MM.1S (cell line): ENCODE data around the gene KLHDC7B.

Source experiments
- DNase-seq: peaks from one replicate; pipeline ENCODE4 v3.0.0-alpha.2; 2015
- H2AFZ ChIP-seq: fragments of 300-600 bp; sonication (generic); 2 replicates; pipeline ENCODE4 v1.6.0; 2016; ENCODE audit warnings: antibody characterized with exemption, low read length
- H3F3A ChIP-seq: fragments of 300-600 bp; sonication (generic); 2 replicates; pipeline ENCODE4 v1.6.1; 2016; ENCODE audit warnings: mild to moderate bottlenecking, antibody characterized with exemption, low read length, moderate library complexity, mixed read lengths; ENCODE audit not compliant: insufficient read depth
- H3K27ac ChIP-seq: fragments of 300-600 bp; sonication (generic); 2 replicates; pipeline ENCODE4 v1.5.1; 2016; ENCODE audit warnings: mild to moderate bottlenecking, low read length
- H3K27me3 ChIP-seq: fragments of 300-600 bp; sonication (generic); replicated peaks from 2 replicates; pipeline ENCODE4 v1.6.0; 2016; ENCODE audit warnings: low read length; ENCODE audit not compliant: insufficient read depth
- H3K36me3 ChIP-seq: fragments of 300-600 bp; sonication (generic); replicated peaks from 2 replicates; pipeline ENCODE4 v1.6.1; 2016; ENCODE audit warnings: mild to moderate bottlenecking, low read length, mixed read lengths; ENCODE audit not compliant: insufficient read depth
- H3K4me1 ChIP-seq: fragments of 300-600 bp; sonication (generic); 2 replicates; pipeline ENCODE4 v1.6.1; 2016; ENCODE audit warnings: low read length, mixed read lengths
- H3K4me2 ChIP-seq: fragments of 300-600 bp; sonication (generic); 2 replicates; pipeline ENCODE4 v1.6.0; 2016; ENCODE audit warnings: low read depth, low read length
- H3K4me3 ChIP-seq: fragments of 300-600 bp; sonication (generic); 2 replicates; pipeline ENCODE4 v1.5.1; 2016; ENCODE audit warnings: low read length, mixed read lengths
- H3K79me2 ChIP-seq: fragments of 300-600 bp; sonication (generic); 2 replicates; pipeline ENCODE4 v1.6.1; 2016; ENCODE audit warnings: mixed run types, low read length, mixed read lengths
- H3K9ac ChIP-seq: fragments of 300-600 bp; sonication (generic); 2 replicates; pipeline ENCODE4 v1.6.1; 2016; ENCODE audit warnings: low read length, mixed read lengths
- H3K9me2 ChIP-seq: fragments of 300-600 bp; sonication (generic); replicated peaks from 2 replicates; pipeline ENCODE4 v1.6.1; 2016; ENCODE audit warnings: mild to moderate bottlenecking, low read length, mixed read lengths; ENCODE audit not compliant: insufficient read depth
- H3K9me3 ChIP-seq: fragments of 300-600 bp; sonication (generic); replicated peaks from 2 replicates; pipeline ENCODE4 v1.6.1; 2016; ENCODE audit warnings: mild to moderate bottlenecking, low read length, mixed read lengths; ENCODE audit not compliant: insufficient read depth
- H4K20me1 ChIP-seq: fragments of 300-600 bp; sonication (generic); 2 replicates; pipeline ENCODE4 v1.6.1; 2016; ENCODE audit warnings: mild to moderate bottlenecking, low read length, moderate library complexity, mixed read lengths; ENCODE audit not compliant: insufficient read depth
- CTCF ChIP-seq: fragments of 300-600 bp; sonication (generic); IDR thresholded peaks from 2 replicates; pipeline ENCODE4 v1.5.1; 2016; ENCODE audit warnings: antibody characterized with exemption, low read length, mixed read lengths
- EZH2 ChIP-seq: fragments of 300-600 bp; sonication (generic); optimal IDR thresholded peaks from 2 replicates; pipeline ENCODE3; 2017; ENCODE audit warnings: low read depth, mild to moderate bottlenecking, antibody characterized with exemption, low read length, mixed read lengths
- EZH2phosphoT487 ChIP-seq: fragments of 300-600 bp; sonication (generic); IDR thresholded peaks from 2 replicates; pipeline ENCODE4 v1.6.1; 2018; ENCODE audit warnings: antibody characterized with exemption, low read length

KLHDC7B gene

DNA sequence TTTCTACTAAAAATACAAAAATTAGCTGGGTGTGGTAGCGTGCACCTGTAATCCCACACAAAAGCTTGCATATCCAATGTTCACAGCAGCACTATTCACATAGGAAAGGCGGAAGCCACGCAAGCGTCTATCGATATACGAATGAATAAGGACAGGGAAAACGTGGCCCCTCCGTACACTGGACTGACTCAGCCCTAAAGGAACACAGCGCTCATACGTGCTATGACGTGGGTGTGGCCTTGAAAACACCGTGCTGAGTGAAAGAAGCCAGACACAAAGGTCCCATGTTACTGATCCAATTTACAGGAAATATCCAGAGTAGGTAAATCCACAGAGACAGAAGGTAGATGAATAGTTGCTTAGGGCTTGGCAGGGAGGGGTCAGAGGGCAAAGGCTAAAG, 45.2 kb upstream of the KLHDC7B start:
- H3K9me3 ChIP-seq = no peaks in the 10 kb centered on the region
- H3K27me3 ChIP-seq = no peaks in the 10 kb centered on the region
- H3K9ac ChIP-seq = no peak overlapping the region
- TF ChIP-seq EZH2phosphoT487 = no peak
- no peak for TF ChIP-seq CTCF
- TF ChIP-seq EZH2 = no peak
- DNase-seq = no peak
- no peaks in the 10 kb centered on the region for H4K20me1 ChIP-seq
- H3K9me2 ChIP-seq = no peaks in the 10 kb centered on the region
- H3K27ac ChIP-seq = no peak overlapping the region
- H2AFZ ChIP-seq = no peak overlapping the region
- H3K79me2 ChIP-seq = peaks cover 9% of the 10 kb centered on the region
- no peaks in the 10 kb centered on the region for H3K4me1 ChIP-seq
- no peak overlapping the region for H3K4me2 ChIP-seq
- H3F3A ChIP-seq = peaks cover 9% of the 10 kb centered on the region; the same call in 1 of the 2 replicates
- H3K4me3 ChIP-seq = no peak overlapping the region
- no peaks in the 10 kb centered on the region for H3K36me3 ChIP-seq

GRCh38 chr22:50502096-50502495, 43.6 kb upstream of the KLHDC7B start:
- no peak overlapping the region for H2AFZ ChIP-seq
- no peak overlapping the region for H3K4me3 ChIP-seq
- peaks cover 26% of the 10 kb centered on the region for H3K79me2 ChIP-seq
- H3K36me3 ChIP-seq = no peaks in the 10 kb centered on the region
- H3K4me1 ChIP-seq = no peaks in the 10 kb centered on the region
- H3K27me3 ChIP-seq = no peaks in the 10 kb centered on the region
- H4K20me1 ChIP-seq = no peaks in the 10 kb centered on the region
- no peak overlapping the region for H3K4me2 ChIP-seq
- H3K27ac ChIP-seq = no peak overlapping the region
- TF ChIP-seq CTCF = no peak
- TF ChIP-seq EZH2 = no peak
- no peak for TF ChIP-seq EZH2phosphoT487
- no peaks in the 10 kb centered on the region for H3K9me3 ChIP-seq
- H3K9ac ChIP-seq = no peak overlapping the region
- peaks cover 9% of the 10 kb centered on the region; the same call in 1 of the 2 replicates for H3F3A ChIP-seq
- no peaks in the 10 kb centered on the region for H3K9me2 ChIP-seq
- DNase-seq = no peak

DNA sequence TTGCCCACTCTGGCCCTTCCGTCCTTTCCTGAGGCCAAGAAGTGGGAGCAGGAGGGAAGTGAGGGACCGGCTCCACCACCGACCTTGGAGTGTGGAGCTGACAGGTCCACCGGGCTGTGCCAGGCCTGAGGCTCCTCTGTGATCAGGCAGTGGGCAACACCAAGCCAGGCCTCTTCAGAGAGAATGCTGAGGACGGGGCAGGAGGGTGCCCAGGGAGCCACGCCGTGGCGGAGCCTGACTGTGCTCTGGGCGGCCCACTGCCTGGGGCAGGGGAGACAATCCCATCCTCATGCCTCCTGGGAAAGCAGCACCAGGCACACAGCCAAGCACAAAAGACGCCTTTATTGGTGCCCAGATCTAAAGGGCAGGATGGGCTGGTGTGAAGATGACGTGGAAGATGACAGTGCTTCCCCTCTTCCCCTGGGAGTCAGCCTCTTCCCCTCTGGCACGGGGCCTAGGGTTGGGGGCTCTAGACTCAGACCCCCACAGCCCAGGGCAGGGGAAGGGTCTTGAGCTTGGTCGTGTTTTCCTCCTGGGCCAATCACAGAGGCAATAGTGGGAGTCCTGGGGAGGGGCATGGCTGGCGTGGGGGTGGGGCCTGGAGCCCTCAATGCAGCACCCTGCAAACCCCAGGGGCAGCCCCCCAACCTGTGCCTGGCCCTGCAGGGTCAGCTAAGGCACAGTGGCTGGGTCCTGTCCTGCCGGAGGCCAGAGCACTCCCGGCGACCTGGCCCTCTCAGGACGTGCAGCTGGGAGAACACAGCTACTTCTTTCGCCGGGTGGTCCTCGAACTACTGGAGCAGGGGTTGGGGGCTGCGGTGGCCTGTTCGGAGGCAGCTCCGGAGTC, 42.8 kb upstream of the KLHDC7B start:
- Histone ChIP-seq H3K27ac (no peak overlapping the region), H2AFZ (no peak overlapping the region), H3K4me2 (no peak overlapping the region), H3K36me3 (no peaks in the 10 kb centered on the region), H4K20me1 (no peaks in the 10 kb centered on the region), H3K9me2 (no peaks in the 10 kb centered on the region), H3F3A (peaks cover 8% of the 10 kb centered on the region; the same call in 1 of the 2 replicates), H3K4me3 (no peak overlapping the region), H3K9ac (no peak overlapping the region), H3K79me2 (peaks cover 29% of the 10 kb centered on the region), H3K27me3 (no peaks in the 10 kb centered on the region), H3K9me3 (no peaks in the 10 kb centered on the region), H3K4me1 (no peaks in the 10 kb centered on the region)
- DNase-seq = no peak
- no peak for TF ChIP-seq CTCF
- TF ChIP-seq EZH2phosphoT487 = no peak
- no peak for TF ChIP-seq EZH2
